NCI-H1436 (cell line): ENCODE measurements around the gene FBXW11.

ENCODE experiments used
- DNase-seq: peaks from one replicate; lab custom pipeline; 2025; lab: John Stamatoyannopoulos, UW

Gene FBXW11

DNA sequence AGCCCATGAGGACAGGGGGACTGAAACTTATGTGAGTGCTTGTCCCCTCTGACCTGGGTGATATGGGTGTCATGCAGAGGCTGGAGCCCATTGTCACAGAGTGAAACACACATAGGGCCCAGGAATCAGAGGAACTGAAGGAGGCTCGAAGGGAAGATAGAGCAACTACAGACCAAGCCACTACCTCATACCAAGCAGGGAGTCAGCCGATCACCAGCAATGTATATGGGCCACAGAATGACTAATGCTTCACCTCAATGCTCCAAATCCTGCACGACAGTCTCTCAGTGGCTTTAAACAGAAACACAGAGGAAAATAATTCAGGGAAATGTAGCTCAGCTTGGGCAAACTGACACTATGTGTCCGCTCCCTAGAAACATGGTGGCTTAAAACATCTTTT is 8.9 kb upstream of the FBXW11 start:
- no peak for DNase-seq

DNA sequence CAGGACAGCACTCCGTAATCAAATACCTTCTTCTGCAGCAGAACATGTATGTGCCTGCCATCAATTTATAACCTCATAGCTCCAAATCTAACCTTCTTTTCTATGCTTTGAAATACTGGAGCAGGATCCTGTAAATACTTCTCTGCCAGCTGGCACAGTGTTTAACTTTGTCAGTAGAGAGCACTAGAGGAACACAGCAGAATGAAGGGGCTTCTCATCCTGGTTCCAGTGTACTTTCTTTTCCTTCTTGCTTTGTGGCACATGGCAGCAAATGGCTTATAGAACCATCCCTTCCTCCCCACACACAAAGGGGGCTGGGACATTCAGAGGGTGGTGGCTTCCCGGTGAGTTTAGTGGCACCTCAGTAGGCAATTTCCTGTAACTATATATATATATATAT is 3.8 kb upstream of the FBXW11 start:
- DNase-seq: peak; percentile 3

DNA sequence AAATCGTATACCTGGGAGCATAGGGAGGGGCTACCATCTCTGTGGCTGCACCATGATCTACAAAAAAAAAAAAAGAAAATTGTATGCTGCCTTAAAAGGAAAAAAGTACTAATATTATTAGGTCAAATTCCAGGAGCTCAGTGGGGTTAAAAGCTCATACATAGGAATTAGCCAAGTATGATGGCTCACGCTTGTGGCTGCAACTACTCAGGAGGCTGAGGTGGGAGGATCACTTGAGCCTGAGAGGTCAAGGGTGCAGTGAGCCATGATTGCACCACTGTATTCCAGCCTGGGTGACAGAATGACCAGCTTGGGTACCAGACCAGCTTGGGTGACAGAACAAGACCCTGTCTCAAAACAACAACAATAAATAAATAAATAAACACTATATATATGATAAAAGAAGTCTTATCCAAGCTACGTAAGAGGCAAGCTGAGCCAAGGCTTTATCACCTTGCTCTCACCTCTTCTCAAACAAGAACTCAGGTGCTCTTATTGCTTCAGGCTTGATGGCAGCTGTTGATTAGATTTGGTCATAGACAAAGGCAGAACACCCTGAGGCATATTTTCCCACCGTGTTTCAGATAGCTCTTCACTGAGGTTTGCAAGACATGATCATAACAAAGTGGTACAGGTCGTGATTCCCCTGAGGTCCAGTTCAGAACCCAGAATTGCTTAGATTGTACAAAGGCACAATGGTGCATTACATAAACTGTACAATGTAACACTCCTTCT is 3.3 kb upstream of the FBXW11 start:
- DNase-seq: no peak

DNA sequence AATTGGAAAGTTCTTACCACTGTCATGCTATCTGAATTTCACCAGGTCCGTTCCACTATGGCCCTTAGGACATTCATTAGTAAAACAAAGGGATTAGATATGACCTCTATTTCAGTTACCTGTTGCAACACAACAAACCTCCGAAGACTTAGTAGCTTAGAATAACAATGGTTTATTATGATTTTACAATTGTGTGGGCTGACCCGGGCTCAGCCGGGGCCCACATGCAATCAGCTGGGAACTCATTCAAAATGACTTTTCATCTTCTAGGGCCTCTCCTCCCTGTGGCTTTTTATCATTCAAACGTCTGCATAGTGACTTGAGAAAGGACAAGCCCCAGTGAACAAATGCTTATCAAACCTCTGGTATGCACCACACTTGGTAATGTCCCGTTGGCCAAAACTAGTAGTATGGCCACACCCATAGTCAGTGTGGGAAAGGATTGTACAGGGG is 2.3 kb upstream of the FBXW11 start:
- DNase-seq: no peak

DNA sequence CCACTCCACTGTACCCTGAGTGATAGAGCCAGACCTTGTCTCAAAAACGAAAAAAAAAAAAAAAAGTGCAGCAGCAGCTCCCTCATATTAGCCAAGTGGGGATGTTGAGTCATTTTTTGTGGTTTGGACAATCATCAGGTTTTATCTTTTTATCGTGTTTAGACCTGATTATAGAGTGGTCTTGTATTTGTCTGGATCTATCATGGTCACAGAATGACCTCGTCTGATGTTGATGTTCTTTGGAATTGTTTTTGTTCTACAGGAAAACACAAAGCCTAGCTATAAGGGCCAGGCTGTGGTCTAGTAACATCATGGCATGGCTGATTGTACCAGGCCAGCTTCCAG is 1.6 kb upstream of the FBXW11 start:
- no peak for DNase-seq

DNA sequence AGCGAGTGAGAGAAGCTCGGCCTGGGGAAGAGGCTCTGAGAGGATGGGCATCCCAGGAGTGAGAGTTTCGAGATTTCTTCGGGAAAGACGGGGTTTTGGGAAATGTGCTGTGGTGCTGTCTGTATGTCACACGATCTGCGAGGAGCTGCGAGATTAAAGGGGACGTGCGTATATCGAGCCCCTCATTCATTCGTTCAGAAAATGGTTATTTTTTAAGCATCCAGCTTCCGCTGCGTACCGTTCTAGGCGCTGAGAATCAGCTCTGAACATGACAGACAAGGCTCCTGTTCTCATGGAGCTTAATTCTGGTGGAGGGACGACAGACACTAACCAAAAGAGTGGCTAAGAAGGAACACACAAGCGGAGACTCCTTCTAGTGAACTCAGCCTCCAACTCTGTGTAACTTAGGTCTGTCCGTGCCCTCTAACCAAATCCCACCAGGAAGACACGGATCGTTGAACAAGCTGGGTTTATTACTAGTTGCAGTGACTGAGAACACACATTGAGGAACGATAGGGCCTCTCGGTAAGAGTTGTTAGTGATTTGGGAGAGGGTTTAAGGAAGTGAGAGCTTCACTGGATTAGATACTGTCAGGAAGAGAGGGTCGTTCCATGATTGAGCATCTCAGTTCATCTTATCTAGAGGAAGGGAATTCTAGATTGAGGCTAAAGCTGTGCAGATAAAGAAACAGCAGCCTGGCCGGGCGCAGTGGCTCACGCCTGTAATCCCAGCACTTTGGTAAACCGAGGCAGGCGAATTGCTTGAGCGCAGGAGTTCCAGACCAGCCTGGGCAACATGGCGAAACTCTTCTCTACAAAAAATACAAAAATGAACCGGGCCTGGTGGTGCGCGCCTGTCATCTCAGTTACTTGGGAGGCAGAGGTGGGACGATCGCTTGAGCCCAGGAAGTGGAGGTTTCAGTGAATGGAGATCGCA is 1.0 kb upstream of the FBXW11 start:
- no peak for DNase-seq

DNA sequence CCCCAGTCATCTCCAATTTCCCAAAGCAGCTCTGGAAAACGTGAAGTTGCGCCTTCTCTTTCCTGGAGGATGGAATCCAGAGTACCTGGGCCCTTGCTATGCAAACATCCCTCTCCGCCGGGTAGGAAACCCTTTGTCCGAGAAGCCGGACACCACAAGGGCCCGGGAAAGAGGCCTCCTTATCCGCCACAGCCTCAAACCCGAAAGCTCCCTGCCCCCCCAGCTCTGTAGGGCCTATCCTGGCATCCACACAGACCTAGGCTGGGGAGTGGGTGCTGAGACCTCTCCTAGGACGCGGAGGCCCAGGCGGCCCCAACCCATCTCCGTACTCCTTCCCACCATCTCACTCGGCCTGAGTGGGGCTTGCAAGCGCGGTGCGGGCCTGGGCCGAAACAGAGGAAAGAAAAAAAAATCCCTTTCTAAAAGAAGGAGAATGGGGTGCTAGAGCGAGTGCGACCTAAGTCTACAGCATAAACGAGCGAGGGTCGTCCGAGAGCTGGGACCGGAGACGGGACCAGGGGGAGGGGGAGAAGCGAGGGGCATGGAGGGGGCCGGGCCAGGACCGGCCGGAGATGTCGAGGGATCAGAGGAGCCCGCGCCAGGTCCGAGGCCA is 624 bp downstream of the FBXW11 start:
- no peak for DNase-seq

DNA sequence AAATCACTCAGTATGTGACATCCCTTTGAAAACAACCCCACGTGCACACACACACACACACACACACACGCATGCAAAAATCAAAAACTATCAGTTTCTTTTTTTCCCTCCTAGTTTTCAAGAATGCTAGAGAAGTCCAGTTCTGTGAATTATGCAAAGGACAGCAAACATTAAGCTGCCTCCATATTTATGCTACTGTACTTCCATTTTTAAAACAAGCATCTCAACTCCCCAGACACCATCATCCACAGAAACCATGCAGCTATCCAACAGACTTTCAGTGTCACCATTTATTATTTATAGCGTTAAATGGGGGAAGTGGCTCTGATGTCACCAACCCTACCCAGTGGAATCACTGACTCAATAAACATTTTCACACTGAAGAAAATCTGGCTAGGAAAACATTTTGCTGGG is 1.6 kb downstream of the FBXW11 start:
- DNase-seq: no peak

DNA sequence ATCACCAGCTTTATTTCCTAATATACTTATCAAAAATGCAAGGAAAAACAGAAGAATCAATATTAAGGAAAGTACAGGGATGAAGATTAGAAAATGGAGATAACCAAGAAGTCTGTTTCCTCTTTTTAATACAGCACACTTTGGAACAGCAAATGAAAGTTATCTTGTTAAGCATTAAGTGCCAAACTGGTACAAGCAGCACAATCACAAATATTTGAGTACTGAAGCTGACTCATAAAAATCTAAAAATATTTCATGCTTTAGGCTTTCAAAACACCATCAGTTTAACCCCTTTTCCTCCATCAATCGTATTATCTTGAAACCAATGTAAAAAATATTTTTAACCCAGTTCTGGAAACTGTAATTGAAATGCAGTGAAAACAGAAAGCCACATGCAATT is 2.7 kb downstream of the FBXW11 start:
- DNase-seq: no peak

DNA sequence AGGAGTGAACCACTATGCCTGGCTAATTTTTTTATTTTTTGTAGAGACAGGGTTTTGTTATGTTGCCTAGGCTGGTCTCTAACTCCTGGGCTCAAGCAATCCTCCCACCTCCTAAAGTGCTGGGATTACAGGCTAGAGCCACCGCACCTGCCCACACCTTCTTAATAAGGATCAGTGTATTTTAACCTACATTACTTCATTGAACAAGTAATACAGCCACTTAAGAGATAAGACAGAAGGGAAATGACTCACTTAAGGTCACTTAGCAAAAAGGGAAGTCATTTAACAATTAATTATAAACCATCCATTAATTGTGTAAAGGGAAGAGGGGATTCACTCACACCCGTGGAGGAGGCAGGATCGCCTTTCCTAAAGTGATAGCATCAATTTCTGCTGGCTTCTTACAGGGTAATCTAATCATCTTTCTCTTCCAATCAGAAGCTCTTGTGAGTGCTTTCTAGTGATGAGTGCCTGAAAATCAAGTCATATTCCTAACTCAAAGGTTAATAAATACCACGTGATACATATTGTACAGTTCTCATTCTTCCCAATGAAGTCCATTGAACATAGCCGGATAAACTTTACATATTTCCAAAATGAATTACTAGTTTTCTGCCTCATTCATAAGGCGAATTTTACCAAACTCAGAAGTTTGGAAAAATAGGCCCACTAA is 3.5 kb downstream of the FBXW11 start:
- DNase-seq: no peak

DNA sequence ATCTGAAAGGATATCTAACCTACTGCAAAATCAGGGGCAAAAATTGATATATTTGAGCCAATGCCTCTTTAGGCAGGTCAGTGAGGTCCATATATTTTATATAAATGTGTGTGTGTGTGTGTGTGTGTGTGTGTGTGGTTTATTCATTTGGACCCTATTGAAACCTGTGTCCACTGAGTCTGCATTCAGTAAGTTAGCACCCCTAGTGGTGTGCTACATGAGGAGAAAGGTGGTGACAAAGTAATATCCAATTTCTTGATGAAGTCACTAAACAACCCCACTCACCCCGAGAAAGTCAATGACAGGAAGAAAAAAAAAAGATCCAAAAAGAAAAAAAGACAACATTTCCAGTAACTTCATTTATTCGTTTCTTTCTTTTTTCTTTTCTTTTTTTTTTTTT is 4.1 kb downstream of the FBXW11 start:
- DNase-seq: no peak

DNA sequence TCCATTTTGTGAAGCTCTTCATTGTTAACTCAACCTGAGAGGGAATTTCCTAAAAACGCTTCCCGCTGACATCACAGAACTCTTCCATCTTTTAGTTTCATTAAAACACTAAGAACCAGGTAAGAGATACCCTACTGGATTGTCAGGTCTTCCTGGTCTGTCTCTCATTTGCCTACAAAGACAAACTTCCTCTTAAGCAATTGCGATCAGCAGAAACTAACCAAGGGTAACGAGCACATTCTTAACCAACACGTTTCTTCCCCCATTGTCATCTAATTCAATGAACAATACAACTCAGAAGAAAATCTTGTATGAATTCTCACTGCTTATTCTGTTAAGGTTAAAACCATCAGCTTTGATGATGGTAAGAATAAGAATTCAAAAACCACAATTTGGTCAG is 6.6 kb downstream of the FBXW11 start:
- no peak for DNase-seq

DNA sequence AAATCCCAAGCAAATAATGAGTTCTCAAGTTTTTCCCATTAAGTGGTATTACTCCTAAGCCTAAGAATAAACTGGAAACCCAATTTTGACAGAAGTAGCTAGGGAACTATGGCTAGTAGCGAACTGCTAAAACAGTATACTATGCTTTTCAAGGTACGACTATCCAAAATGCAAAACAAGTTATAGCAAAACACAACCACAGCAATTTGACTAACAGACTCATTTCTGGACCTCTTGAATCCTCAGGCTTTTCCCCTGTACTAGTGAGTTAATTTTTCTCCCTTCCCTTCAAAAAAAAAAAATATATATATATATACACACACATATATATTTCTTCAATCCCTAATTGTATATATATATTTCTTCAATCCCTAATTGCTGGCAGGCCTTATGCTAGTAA is 7.3 kb downstream of the FBXW11 start:
- no peak for DNase-seq

DNA sequence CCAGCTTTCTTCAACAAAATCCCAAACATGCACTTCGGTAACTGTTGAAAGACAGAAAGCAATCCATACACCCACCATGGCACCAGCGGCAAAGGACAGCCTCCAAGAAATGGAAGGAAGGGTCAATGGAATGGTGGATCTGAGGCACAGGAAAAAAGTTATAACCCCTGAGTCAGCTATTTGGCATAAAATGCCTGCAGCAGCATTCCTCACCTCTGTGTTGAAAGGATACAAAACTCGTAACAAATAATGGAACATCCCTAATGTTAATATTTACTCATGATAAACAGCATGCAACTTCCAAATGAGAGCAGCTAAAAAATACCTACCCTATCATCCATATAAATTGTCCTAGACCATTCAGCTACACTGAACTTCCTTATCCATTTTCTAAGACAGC is 9.4 kb downstream of the FBXW11 start:
- DNase-seq: no peak

DNA sequence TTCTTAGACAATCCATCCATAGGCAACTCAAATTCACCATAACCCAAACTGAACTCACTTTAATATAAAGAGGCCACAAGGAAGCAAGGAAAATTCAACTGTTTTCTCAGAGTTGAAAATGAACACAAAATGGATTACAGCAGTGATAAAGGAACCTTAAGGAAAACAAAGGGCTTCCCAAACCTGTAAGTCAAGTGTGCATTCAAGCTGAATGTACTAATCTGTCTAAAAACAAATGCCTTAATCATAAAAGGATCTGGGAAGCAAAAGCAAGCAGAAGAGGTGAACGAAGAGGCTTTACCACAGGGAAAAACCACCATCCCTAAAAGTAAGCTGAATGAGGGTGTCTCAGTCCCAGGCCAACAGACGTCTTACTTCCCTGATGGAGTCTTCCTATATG is 13.6 kb downstream of the FBXW11 start:
- DNase-seq: no peak

DNA sequence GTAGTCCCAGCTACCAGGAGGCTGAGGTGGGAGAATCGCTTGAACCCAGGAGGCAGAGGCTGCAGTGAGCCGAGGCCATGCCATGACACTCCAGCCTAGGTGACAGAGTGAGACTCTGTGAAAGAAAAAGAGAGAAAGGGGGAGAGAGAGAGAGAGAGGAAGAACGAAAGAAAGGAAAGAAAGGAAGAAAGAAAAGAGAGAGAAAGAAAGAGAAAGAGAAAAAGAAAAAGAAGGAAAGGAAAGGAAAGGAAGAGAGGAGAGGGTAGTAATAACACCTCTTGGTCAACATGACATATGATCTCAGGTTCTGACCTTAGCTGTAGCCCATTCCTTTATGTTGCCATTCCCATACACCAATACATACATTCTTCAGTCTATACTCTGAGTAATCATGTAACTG is 14.1 kb downstream of the FBXW11 start:
- DNase-seq: no peak

DNA sequence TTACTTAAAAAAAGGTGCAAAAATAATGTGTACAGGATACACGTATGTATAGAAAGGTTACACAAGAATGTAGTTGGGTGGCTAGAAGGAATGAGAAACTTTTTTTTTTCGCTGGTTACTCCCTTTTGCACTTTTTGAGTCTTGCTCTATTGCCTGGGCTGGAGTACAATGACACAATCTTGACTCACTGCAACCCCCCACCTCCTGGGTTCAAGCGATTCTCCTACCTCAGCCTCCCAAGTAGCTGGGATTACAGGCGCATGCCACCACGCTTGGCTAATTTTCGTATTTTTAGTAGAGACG is 15.8 kb downstream of the FBXW11 start:
- no peak for DNase-seq

DNA sequence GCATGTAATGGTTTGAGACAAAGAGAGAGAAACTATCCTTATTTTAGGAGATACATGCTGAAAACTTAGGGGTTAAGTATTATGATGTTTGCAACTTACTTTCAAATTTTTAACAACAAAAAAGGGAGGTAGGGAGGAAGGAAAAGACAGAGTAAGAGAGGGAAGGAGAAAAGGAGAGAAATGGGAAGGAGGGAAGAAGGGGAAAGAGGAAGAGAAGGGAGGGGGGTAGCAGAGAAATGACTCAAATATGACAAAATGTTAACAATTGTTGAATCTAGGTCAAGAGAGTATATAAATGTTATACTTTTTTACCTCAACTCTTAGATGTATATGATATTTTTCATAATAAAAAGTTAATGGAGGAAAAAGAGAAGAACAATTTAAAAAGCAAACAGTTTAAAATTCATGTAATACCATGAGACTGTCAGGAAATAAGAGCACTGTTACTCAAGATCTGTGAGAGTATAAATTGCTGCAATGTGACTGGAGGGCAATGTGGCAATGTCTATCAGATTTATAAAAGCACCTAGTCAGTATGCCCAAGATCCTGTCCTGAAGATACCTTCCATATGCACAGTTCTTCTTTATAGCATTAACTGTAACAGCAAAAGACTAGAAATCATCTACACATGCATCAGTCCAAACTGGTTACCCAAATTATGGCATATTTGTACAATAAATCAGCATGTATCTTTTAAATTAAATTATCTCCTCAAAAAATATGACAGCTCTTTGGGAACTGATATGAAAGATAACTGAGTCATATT is 16.3 kb downstream of the FBXW11 start:
- no peak for DNase-seq

DNA sequence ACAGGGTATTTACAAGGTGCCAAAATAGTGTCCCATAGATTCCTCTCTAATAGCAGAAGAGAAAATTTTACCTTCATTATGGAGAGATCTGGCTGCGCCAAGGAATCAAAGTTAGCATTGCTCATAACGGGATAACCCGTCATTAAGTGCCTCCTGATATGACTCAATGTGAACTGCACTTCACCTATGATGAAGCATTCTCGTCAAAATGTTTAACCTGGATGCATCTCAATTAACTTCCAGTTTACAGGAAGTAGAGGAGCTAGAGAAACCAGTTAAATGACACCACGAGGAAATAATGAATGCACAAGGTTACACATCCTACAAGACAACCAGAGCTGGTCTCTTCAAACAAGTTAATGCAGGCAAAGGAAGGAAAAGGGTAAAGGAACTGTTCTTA is 17.2 kb downstream of the FBXW11 start:
- DNase-seq: no peak

DNA sequence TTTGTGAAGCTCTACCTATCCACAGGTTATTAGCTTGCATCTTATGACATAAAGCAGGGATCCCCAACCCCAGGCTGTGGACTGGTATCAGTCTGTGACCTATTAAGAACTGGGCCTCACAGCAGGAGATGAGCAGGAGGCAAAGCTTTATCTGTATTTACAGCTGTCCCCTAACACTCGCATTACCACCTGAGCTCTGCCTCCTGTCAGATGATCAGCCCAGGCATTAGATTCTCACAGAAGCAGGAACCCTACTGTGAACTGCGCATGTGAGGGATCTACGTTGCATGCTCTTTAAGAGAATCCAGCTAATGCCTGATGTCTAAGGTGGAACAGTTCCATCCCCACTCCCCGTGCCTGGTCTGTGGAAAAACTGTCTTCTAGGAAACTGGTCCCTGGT is 19.7 kb downstream of the FBXW11 start:
- DNase-seq: no peak

DNA sequence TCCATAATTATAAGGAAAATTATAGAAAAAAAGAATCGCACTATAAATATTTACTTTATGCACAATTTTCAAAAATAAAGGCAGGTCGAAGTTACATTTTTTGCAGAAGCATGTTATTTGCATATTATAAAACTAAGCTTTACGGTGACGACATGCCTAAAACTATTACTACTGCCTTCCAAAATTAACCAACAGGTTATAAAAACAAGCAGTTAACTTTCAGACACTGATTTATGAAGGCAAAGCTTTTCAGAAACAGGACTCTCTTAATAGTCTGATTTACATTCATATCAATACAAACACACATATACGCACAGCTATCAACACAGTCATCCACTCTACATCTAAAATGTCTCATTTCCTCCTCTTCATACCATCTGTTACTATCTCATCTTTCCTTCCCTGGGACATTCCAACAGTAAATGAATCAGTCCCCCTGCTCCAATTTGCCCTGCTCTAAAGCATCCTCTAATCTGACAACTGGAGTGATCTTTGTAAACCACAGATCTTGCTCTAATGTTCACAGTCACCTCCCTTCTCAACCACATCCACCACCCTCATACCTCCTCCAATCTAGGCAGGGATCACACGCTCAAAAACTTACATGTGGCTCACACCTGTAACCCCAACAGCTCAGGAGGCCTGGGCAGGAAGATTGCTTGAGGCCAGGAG is 21.6 kb downstream of the FBXW11 start:
- DNase-seq: no peak
